PC-9 (cell line): ENCODE results near the gene BRD1. TPM values are rescaled to one million over a fixed set of nuclear protein-coding genes. Genes with fewer than 3 reads are reported as not detected.

ENCODE experiments used
- BruUV-seq: library from RNA; stranded (reverse); fragments of 400-500 nt; replicated peaks from 2 replicates; lab custom pipeline; 2021; lab: Mats Ljungman, UMichigan
- CTCF ChIA-PET: fragments of 300-600 bp; sonication (Branson Sonifier 250); formaldehyde crosslinking; loops from one replicate; lab custom pipeline; 2022; ENCODE audit warnings: antibody characterized with exemption; lab: Charles Lee
- POLR2A ChIA-PET: fragments of 300-600 bp; sonication (Branson Sonifier 250); formaldehyde crosslinking; loops from one replicate; lab custom pipeline; 2022; ENCODE audit warnings: antibody characterized with exemption; ENCODE audit not compliant: unreplicated experiment; lab: Charles Lee
- DNase-seq, 2 experiments: peaks; one replicate each; pipeline versions ENCODE4 v3.0.0 to v3.0.0-alpha.2; 2015 to 2022; ENCODE audit warnings: mixed read lengths in 1 of 2
- H2AFZ ChIP-seq: fragments of 200-600 bp; sonication (generic); 2 replicates; pipeline ENCODE4 v1.8.1; 2017; ENCODE audit warnings: antibody characterized with exemption
- H3F3A ChIP-seq: fragments of 200-600 bp; sonication (generic); 2 replicates; pipeline ENCODE4 v1.8.1; 2017; ENCODE audit warnings: antibody characterized with exemption, mild to moderate bottlenecking, low read depth; ENCODE audit not compliant: insufficient read depth
- H3K27ac ChIP-seq: fragments of 200-600 bp; sonication (generic); 2 replicates; pipeline ENCODE4 v1.6.1; 2016; ENCODE audit warnings: mixed run types
- H3K27me3 ChIP-seq: fragments of 200-600 bp; sonication (generic); 2 replicates; pipeline ENCODE4 v1.6.1; 2016; ENCODE audit warnings: low read depth, mixed run types; ENCODE audit not compliant: insufficient read depth
- H3K36me3 ChIP-seq: fragments of 200-600 bp; sonication (generic); 2 replicates; pipeline ENCODE4 v1.6.1; 2016; ENCODE audit warnings: low read depth, mixed run types
- H3K4me1 ChIP-seq: fragments of 200-600 bp; sonication (generic); replicated peaks from 2 replicates; pipeline ENCODE4 v1.6.1; 2016; ENCODE audit warnings: mixed run types; ENCODE audit not compliant: insufficient read depth
- H3K4me2 ChIP-seq: fragments of 200-600 bp; sonication (generic); 2 replicates; pipeline ENCODE4 v1.6.1; 2017; ENCODE audit warnings: mixed run types
- H3K4me3 ChIP-seq: fragments of 200-600 bp; sonication (generic); 2 replicates; pipeline ENCODE4 v1.6.1; 2016; ENCODE audit warnings: mixed run types
- H3K79me2 ChIP-seq: fragments of 200-600 bp; sonication (generic); 2 replicates; pipeline ENCODE4 v1.6.1; 2017; ENCODE audit warnings: low read depth, mixed run types
- H3K9me2 ChIP-seq: fragments of 200-600 bp; sonication (generic); 2 replicates; pipeline ENCODE4 v1.8.1; 2017; ENCODE audit warnings: mild to moderate bottlenecking; ENCODE audit not compliant: insufficient read depth
- H3K9me3 ChIP-seq: fragments of 200-600 bp; sonication (generic); 2 replicates; pipeline ENCODE4 v1.8.1; 2016; ENCODE audit warnings: low read depth; ENCODE audit not compliant: insufficient read depth
- H4K20me1 ChIP-seq: fragments of 200-600 bp; sonication (generic); 2 replicates; pipeline ENCODE4 v1.8.1; 2017; ENCODE audit not compliant: insufficient read depth
- EZH2 ChIP-seq: fragments of 200-600 bp; sonication (generic); IDR thresholded peaks from 2 replicates; pipeline ENCODE4 v1.8.0; 2017; ENCODE audit warnings: antibody characterized with exemption, low read depth
- intact Hi-C: fragments of 100-400 bp; cut with micrococcal nuclease; formaldehyde crosslinking; loops from one replicate; pipeline ENCODE4 v1.10.0; 2022; ENCODE audit not compliant: unreplicated experiment
- total RNA-seq: library from RNA; stranded (reverse); gene quantifications from 2 replicates; pipeline ENCODE4 v1.2.3, GENCODE V29; 2021
- TF ChIP-seq, protein P1 (sequence below): fragments of 200-600 bp; sonication (generic); conservative IDR thresholded peaks from 2 replicates; pipeline ENCODE4 v1.6.1; 2017; ENCODE audit warnings: mixed run types, antibody characterized with exemption, mild to moderate bottlenecking, moderate library complexity

Gene BRD1
- total RNA-seq, 1 experiment from 2014 or later = 28.5 TPM

DNA sequence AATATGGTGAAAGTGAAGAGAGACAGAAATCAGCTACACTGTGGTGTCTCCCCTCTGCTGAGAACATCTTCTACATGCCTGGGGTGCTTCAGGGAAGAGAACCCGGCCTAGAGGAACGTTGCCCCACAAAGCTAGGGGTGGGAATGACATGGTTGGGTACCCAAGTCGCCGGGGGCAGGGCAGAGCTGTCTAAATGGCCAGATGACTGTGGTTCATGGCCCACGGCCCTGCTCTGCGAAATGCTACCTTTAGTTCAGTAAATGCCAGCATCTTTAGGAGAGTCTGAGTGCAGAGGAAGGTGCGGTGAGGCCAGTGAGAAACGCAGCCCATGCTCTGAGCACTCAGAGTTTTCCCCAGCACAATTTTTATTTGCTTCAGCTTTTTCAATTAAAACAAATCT lies 12.8 kb downstream of the BRD1 start:
- BruUV-seq = no TSS peak
- peaks cover 100% of the 10 kb centered on the region for H3K79me2 ChIP-seq
- peaks cover 3% of the 10 kb centered on the region; the same call in 1 of the 2 replicates for H3K4me1 ChIP-seq
- DNase-seq = no peak
- no peak overlapping the region for H3K27ac ChIP-seq
- no peaks in the 10 kb centered on the region for H3K9me3 ChIP-seq
- H4K20me1 ChIP-seq = peaks cover 100% of the 10 kb centered on the region
- H3K9me2 ChIP-seq = no peaks in the 10 kb centered on the region
- intact Hi-C loops = loop anchor here (5.0 to 10.0 kb wide), 2 partner anchors 37 to 80 kb away; partner anchors contain the start of gene ZBED4
- TF ChIP-seq, protein P1, sequence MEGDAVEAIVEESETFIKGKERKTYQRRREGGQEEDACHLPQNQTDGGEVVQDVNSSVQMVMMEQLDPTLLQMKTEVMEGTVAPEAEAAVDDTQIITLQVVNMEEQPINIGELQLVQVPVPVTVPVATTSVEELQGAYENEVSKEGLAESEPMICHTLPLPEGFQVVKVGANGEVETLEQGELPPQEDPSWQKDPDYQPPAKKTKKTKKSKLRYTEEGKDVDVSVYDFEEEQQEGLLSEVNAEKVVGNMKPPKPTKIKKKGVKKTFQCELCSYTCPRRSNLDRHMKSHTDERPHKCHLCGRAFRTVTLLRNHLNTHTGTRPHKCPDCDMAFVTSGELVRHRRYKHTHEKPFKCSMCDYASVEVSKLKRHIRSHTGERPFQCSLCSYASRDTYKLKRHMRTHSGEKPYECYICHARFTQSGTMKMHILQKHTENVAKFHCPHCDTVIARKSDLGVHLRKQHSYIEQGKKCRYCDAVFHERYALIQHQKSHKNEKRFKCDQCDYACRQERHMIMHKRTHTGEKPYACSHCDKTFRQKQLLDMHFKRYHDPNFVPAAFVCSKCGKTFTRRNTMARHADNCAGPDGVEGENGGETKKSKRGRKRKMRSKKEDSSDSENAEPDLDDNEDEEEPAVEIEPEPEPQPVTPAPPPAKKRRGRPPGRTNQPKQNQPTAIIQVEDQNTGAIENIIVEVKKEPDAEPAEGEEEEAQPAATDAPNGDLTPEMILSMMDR = no peak
- no peak for TF ChIP-seq EZH2
- no peak overlapping the region for H2AFZ ChIP-seq
- no peaks in the 10 kb centered on the region for H3K27me3 ChIP-seq
- H3F3A ChIP-seq = peaks cover 13% of the 10 kb centered on the region; the same call in 1 of the 2 replicates
- H3K4me2 ChIP-seq = no peak overlapping the region
- ChIA-PET CTCF (no interaction called here), POLR2A (interaction anchor here (0.8 kb wide), 1 partner anchor 40 kb away, joined by 4 read pairs; no protein-coding TSS in a partner anchor)
- no peak overlapping the region for H3K4me3 ChIP-seq
- H3K36me3 ChIP-seq = peaks cover 27% of the 10 kb centered on the region

DNA sequence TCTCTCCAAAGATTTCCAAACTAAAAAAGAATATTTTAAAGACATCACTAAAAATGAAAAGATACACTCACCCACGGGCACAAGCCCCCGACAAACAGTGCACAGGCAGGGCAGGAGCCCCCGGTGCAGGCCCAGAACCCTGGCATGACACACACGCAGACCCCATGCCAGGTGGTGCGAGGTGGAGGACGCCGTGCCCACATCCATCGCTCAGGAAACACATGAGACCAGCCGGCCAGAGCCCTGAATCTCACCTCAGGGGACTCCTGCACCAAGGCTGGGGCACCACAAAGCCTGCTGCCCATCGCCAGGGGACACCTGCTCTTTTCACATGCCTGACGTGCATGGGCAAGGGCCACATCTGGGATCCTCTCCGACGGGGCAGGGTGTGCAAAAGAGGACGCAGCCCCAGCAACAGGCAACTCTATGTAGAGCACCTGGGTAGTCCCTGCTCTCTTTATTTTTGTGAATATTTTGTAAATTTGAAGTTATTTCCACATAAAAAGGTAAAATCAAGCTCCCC lies 13.4 kb downstream of the BRD1 start:
- BruUV-seq = no TSS peak
- peaks cover 98% of the 10 kb centered on the region for H4K20me1 ChIP-seq

DNA sequence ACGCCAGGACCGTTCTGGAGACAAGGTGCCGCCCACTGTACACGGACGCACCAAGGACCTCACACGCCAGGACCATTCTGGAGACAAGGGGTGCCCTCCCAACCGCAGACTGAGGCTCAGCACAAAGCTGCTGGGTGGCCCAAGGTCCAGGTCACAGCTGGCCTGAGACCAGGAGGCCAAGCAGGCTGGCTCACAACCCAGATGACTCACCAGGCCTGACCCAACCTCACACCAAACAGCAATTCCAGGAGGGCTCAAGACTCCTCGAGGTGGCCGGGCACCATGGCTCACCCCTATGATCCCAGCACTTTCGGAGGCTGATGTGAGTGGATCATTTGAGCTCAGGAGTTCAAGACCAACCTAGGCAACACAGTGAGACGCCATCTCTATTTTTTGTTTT lies 14.8 kb downstream of the BRD1 start:
- no peaks in the 10 kb centered on the region for H3K9me2 ChIP-seq
- peaks cover 3% of the 10 kb centered on the region; the same call in 1 of the 2 replicates for H3K4me1 ChIP-seq
- intact Hi-C loops = loop anchor here (10.0 kb wide), 1 partner anchor 82 kb away; no protein-coding TSS in a partner anchor
- no peak overlapping the region for H3K27ac ChIP-seq
- H3K4me2 ChIP-seq = no peak overlapping the region
- no peaks in the 10 kb centered on the region for H3K9me3 ChIP-seq
- peaks cover 98% of the 10 kb centered on the region for H4K20me1 ChIP-seq
- ChIA-PET CTCF (no interaction called here), POLR2A (no interaction called here)
- no peaks in the 10 kb centered on the region for H3K27me3 ChIP-seq
- peaks cover 13% of the 10 kb centered on the region; the same call in 1 of the 2 replicates for H3F3A ChIP-seq
- peaks cover 20% of the 10 kb centered on the region for H3K36me3 ChIP-seq
- H3K79me2 ChIP-seq = peaks cover 98% of the 10 kb centered on the region
- BruUV-seq = no TSS peak
- H2AFZ ChIP-seq = no peak overlapping the region
- no peak for DNase-seq
- no peak for TF ChIP-seq EZH2
- TF ChIP-seq, protein P1 = no peak
- H3K4me3 ChIP-seq = no peak overlapping the region

More for the DNA sequence above, 13.4 kb downstream of the BRD1 start:
- DNase-seq = no peak
- TF ChIP-seq, protein P1 = no peak
- no peak for TF ChIP-seq EZH2
- Histone ChIP-seq H3K9me3 (no peaks in the 10 kb centered on the region), H3K79me2 (peaks cover 98% of the 10 kb centered on the region), H3K4me3 (no peak overlapping the region), H3K36me3 (peaks cover 27% of the 10 kb centered on the region), H3K9me2 (no peaks in the 10 kb centered on the region), H2AFZ (no peak overlapping the region), H3K27ac (no peak overlapping the region), H3F3A (peaks cover 13% of the 10 kb centered on the region; the same call in 1 of the 2 replicates), H3K4me2 (no peak overlapping the region), H3K27me3 (no peaks in the 10 kb centered on the region), H3K4me1 (peaks cover 3% of the 10 kb centered on the region; the same call in 1 of the 2 replicates)
- ChIA-PET CTCF (no interaction called here), POLR2A (no interaction called here)
- intact Hi-C loops = loop anchor here (10.0 kb wide), 1 partner anchor 81 kb away; no protein-coding TSS in a partner anchor
